GM06990 (cell line): ENCODE measurements around the gene G3BP1.

ENCODE experiments used
- DNase-seq: peaks from one replicate; pipeline ENCODE4 v3.0.0-alpha.2; 2011; ENCODE audit not compliant: insufficient read length; ENCODE audit errors: extremely low read depth
- H3K27me3 ChIP-seq: replicated peaks from 2 replicates; pipeline ENCODE4 v1.6.0; 2011; ENCODE audit warnings: low read length; ENCODE audit not compliant: control insufficient read depth, insufficient read depth
- H3K36me3 ChIP-seq: 2 replicates; pipeline ENCODE4 v1.5.1; 2011; ENCODE audit warnings: low read length; ENCODE audit not compliant: control insufficient read depth, insufficient read depth
- H3K4me3 ChIP-seq: replicated peaks from 2 replicates; pipeline ENCODE4 v1.5.1; 2011; ENCODE audit warnings: low read depth, mild to moderate bottlenecking, control low read depth, low read length
- CTCF ChIP-seq: IDR thresholded peaks from 2 replicates; pipeline ENCODE4 v1.5.1; 2011; ENCODE audit warnings: low read length, control low read depth, mild to moderate bottlenecking, inconsistent platforms; ENCODE audit not compliant: insufficient read depth, poor library complexity, severe bottlenecking

G3BP1 gene

DNA sequence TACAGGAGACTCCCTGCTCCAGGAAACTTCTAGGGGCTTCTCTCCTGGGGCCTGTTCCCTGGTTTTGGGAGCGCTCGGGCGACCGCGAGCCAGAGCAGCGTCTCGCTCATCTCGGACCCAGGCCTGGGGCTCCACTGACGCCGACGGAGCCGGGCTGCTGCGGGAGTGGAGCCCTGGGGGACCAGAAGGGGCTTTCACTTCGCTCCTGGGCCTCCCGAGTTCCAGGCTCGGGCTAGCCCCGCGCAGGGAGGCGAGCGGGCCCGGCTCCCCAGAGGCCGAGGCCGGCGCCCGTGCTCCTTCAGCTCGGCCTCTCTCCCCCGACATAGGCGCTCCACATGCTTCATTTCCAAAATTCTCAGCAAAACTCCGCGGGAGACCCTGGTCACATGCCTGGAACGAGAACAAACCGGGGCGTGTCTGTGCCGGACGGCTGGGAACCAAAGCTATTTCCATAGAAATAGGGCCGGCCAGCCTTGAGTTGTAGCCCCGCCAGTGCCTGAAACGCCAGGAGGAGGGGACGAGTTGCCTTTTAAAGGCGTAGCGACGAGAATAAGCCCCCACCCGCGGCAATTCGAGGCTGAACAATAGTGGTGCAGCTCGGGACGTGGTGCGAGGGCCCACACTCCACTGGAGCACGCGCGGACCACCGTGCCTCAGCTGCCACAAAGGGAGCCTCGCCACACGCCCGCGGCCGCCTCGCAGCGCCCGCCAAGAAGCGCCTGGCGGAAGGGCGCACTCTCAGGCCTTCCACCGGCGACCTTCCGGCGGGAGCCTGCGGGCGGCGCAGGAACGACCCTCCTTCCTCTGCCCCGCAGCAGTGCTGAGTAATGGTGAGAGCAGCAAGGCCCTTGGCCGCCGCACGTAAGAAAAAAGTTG lies 1.1 kb upstream of the G3BP1 start:
- H3K27me3 ChIP-seq, result no peaks in the 10 kb centered on the region
- peak overlapping the region; percentile 59 for H3K4me3 ChIP-seq
- no peak for DNase-seq
- TF ChIP-seq CTCF, result no peak
- no peaks in the 10 kb centered on the region for H3K36me3 ChIP-seq

- no peaks in the 10 kb centered on the region for H3K27me3 ChIP-seq
- no peak for DNase-seq
- no peak for TF ChIP-seq CTCF
- H3K4me3 ChIP-seq, result peak overlapping the region; percentile 96
- no peaks in the 10 kb centered on the region for H3K36me3 ChIP-seq
These were observed 483 bp downstream of the G3BP1 start for GRCh38 chr5:151772029-151772845.

DNA sequence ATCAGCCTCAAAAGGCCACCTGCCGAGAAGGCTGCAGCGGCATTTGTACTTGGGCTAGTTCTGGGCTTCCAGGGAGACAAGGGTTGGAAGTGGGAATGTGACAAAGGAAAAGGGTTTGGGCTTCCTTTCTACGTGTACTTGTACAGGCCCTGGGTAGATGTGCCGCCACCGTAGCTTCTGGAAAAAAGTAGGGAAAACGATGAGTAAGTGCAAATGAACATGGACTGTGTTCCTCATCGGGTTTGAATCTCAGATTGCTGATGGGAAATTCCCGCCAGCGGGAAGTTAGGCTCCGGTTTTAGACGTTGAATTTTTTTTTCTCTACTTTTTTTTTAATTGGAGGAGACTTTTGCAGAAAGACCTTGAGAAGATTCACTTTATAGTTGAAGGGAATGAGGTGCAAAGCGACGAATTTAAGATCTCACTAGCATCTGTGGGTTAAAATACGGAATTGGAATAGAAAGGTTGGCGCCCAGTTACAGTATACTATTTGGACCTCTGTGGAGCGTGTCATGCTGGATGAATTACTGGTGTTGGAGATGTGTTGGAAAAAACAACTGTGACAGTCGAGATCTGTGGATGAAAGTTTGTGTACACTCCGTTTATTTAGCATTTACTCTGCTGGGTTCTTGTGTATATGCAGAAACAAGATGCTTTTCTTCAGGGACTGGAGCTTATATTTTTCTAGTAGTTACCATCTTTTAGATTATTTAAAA lies 1.2 kb downstream of the G3BP1 start:
- no peaks in the 10 kb centered on the region for H3K27me3 ChIP-seq
- no peak for TF ChIP-seq CTCF
- H3K4me3 ChIP-seq, result peak overlapping the region; percentile 96
- no peak for DNase-seq
- H3K36me3 ChIP-seq, result peaks cover 2% of the 10 kb centered on the region

GRCh38 chr5:151773951-151774350 lies 2.2 kb downstream of the G3BP1 start:
- peak overlapping the region; percentile 96 for H3K4me3 ChIP-seq
- no peak for DNase-seq
- H3K36me3 ChIP-seq, result peaks cover 2% of the 10 kb centered on the region
- H3K27me3 ChIP-seq, result no peaks in the 10 kb centered on the region
- TF ChIP-seq CTCF, result no peak

DNA sequence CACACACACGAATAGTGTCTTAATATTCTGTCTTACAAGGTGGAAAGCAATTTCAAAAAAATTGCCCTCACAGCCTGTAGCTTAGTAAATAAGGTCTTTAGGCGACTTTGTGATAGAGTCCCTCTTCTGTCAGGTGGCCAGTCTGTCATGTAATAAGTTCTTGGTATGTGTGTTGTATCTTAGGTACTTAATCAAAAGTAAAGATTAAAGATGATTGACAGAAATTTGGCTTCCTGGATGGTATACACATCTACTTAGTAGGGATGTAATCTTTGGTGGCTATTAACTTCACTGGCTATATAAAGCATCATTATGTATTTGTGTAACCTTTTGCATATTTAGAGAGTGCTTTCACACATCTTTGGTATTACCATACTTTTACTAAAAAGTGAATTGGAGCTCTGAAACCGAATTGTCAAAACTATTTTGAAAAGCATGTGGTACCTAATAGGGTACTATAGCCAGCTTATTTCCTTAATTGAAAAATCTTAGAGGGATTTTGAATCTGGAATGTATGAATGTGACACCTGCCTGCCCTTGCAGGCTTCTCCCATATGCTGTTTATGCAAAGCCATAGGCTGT lies 3.4 kb downstream of the G3BP1 start:
- Histone ChIP-seq H3K36me3 (peaks cover 2% of the 10 kb centered on the region), H3K27me3 (no peaks in the 10 kb centered on the region), H3K4me3 (peak overlapping the region; percentile 96)
- no peak for DNase-seq
- no peak for TF ChIP-seq CTCF
